Stimulated activated naive CD8-positive, alpha-beta T cell treated with anti-CD3 and anti-CD28 coated beads, Interleukin-15, amount 100 ng/mL, for 72 hours (primary cell): ENCODE results near the gene ITGA8.

Experiments
- ATAC-seq: fragments of 150-1000 bp; cut with Tn5 transposase; 2 replicates; pipeline ENCODE4 v1.10.0; 2021; ENCODE audit warnings: mild to moderate bottlenecking, moderate library complexity
- DNase-seq, 2 donors: peaks; one replicate each; pipeline ENCODE4 v3.0.0; 2021 to 2022
- H3K27ac Mint-ChIP-seq, 2 donors: one replicate each; pipeline ENCODE4 v1.8.0; 2022; ENCODE audit warnings: mild to moderate bottlenecking in 2 of 2, mixed read lengths in 2 of 2, moderate library complexity in 2 of 2
- H3K27me3 Mint-ChIP-seq: one replicate; pipeline ENCODE4 v1.8.0; 2022; ENCODE audit warnings: mixed read lengths
- H3K4me1 Mint-ChIP-seq: one replicate; pipeline ENCODE4 v1.8.0; 2022; ENCODE audit warnings: mild to moderate bottlenecking, mixed read lengths
- H3K4me3 Mint-ChIP-seq, 2 donors: one replicate each; pipeline ENCODE4 v1.8.0; 2022; ENCODE audit warnings: mild to moderate bottlenecking in 2 of 2, mixed read lengths in 2 of 2, moderate library complexity in 1 of 2
- H3K9me3 Mint-ChIP-seq, 2 donors: one replicate each; pipeline ENCODE4 v1.8.0; 2022; ENCODE audit warnings: mixed read lengths in 2 of 2

Gene ITGA8

DNA sequence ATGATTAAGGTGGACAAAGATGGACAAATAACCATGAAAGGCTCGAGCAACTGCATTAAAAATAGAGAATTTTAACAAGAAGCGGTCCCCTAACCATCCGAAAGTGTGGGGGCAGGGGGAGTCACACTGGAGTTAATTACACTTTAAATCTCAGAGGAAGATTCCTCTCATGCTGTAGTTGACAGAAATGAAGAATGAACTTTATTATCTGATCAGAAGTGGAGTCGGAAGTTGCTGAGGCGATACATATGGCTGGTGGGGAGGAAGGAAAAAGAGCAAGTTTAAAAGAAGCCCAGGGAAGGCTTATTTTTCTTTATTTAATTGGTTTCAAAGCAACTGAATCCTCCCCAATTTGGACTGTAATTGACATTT is 246.3 kb downstream of the ITGA8 start:
- no peaks in the 10 kb centered on the region for H3K4me1 Mint-ChIP-seq
- no peak overlapping the region for H3K4me3 Mint-ChIP-seq
- H3K9me3 Mint-ChIP-seq, result no peaks in the 10 kb centered on the region
- DNase-seq (no peak), ATAC-seq (no peak)
- H3K27ac Mint-ChIP-seq, result no peak overlapping the region
- peaks cover 30% of the 10 kb centered on the region for H3K27me3 Mint-ChIP-seq

DNA sequence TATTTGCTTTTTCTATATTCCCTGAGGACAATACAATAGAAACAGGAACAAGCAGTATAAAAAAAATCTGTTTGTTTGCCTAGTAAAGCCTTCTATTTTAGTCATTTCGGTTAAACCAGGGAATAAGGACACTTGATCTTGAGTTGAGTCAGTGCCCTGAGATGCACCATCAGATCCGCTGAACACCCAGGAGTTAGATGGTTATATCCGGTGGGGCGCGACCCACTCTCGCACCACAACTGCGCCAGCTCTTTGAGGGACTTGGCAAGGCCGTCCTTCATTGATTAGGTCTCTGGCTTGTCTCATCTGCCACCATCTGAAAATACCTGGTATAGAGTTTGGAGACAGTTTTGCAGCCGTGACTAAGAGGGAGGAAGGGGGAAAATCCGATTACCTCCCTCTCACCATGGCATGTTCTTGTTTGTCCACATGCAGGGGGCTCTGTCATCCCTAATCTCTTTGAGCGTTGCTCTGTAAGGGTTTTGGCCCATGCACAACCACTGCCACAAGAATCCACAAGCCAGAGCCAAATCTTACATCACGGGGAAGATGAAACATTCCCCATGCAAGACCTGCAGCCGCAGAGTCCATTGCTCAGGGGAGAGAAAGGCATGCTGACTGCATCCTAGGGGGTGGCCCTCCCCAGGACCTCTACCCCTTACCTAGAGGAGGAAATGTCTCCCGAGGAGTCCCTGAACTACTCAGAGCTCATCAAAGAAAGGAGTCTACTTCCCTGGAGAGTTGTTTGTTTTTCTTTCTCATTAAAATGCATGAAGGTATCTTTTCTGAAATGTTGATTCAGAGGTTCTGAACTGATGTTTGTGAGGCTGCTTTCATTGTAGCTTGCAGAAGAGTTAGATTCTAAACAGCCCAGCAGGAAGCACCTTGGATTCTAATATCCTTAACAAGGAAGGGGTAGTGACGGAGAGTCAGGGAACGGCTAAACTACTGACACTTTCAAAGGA is 247.0 kb downstream of the ITGA8 start:
- no peak for ATAC-seq

DNA sequence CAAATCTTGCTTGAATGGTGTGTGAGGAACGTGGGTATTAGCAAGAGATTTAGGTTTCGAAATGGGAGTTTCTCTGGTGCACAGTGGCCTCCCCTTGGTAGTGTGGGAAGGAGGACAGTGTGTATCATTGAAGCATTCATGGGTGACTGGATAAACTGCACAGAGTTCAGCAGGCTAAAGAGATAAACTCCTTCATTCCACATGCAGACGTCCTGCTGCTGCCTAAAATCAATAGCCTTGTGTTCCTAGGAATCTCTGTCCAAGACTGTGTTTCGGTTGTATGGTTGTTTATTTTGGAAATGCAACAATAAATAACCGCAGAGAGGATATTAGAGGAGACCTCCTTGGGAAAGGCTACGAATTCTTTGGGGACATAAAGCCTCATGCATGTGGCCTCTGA is 247.7 kb downstream of the ITGA8 start:
- H3K27me3 Mint-ChIP-seq, result peaks cover 17% of the 10 kb centered on the region
- DNase-seq (no peak), ATAC-seq (no peak)
- H3K4me1 Mint-ChIP-seq, result no peaks in the 10 kb centered on the region
- no peak overlapping the region for H3K4me3 Mint-ChIP-seq
- no peak overlapping the region for H3K27ac Mint-ChIP-seq
- no peaks in the 10 kb centered on the region for H3K9me3 Mint-ChIP-seq

More for the DNA sequence above, 247.0 kb downstream of the ITGA8 start:
- Mint-ChIP-seq H3K27ac (no peak overlapping the region), H3K27me3 (peaks cover 23% of the 10 kb centered on the region), H3K9me3 (no peaks in the 10 kb centered on the region), H3K4me3 (no peak overlapping the region), H3K4me1 (no peaks in the 10 kb centered on the region)
- no peak for DNase-seq

DNA sequence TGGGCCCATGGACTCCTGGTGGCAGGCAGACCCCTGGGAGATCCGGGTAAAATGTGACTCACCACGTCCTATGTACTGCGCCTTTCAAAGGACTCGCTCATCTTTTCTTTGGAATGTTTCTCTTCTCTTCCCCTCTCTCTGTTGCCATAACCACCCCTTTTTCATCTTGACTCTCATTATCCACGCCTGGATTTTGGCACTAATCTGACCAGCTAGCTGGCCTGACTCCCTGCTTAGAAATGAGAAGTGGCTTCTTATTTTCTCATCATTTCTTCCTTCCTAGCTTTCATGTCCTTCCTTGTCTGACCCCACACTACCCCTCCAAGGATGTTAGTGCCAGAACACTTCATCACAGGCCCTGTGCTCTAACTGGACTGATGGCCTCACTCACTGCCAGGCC is 250.6 kb downstream of the ITGA8 start:
- Mint-ChIP-seq H3K4me1 (no peaks in the 10 kb centered on the region), H3K9me3 (peaks cover 0 to 4% of the 10 kb centered on the region in 2 donors), H3K4me3 (no peak overlapping the region), H3K27me3 (peaks cover 23% of the 10 kb centered on the region), H3K27ac (no peak overlapping the region)
- ATAC-seq (no peak), DNase-seq (no peak)

DNA sequence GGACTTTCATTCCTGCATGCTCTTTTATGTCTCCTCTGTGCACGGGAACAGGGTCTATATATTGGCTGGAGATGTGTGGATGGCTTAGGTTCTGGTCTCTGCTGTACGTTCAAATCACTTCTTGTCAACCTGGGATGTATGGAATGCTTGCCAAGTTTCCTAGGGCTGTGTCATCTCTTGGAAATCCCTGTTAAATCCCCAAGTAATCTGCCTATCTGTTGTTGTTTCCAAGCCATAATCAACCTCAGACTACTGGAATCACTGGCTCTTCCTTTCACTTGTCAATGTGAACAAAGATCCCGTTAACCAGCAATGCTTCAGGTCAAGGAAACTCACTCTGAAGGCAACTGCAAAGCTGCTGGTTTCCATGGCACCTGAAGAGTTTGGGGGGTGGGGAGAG is 255.3 kb downstream of the ITGA8 start:
- ATAC-seq, result no peak
- H3K4me3 Mint-ChIP-seq, result no peak overlapping the region
- DNase-seq, result no peak
- peaks cover 25% of the 10 kb centered on the region for H3K27me3 Mint-ChIP-seq
- H3K4me1 Mint-ChIP-seq, result no peaks in the 10 kb centered on the region
- no peak overlapping the region for H3K27ac Mint-ChIP-seq
- H3K9me3 Mint-ChIP-seq, result peaks cover 0 to 4% of the 10 kb centered on the region in 2 donors
